Measurements from ENCODE around the gene C16orf96.

GRCh38 chr16:4615384-4616046, 59.4 kb downstream of the C16orf96 start:
- TF ChIP-seq CTCF (conservative IDR thresholded peaks at IDR 0.05 in 1 of 2, IDR thresholded peaks at IDR 0.05 in 1 of 2; ENCODE audit: extremely low read depth in 1 of 2, insufficient read depth in 1 of 2, low read depth in 1 of 2, low read length in 2 of 2) (no peak), EZH2 (IDR thresholded peaks at IDR 0.05; ENCODE audit: borderline replicate concordance, low read length) (no peak)

Data from mammary epithelial cell (primary cell).